SK-N-MC (cell line): Measurements from ENCODE around the gene MCEE.
A peak's percentile ranks its signal among the peaks of the same experiment; 100 is the strongest.

Experiments used
- DNase-seq: peaks from one replicate; pipeline ENCODE4 v3.0.0-alpha.2; 2011; ENCODE audit warnings: low read depth, low spot score
- H3K27ac ChIP-seq: fragments of 200-600 bp; sonication (generic); 2 replicates; pipeline ENCODE4 v1.5.1; 2016; ENCODE audit warnings: mixed run types
- H3K36me3 ChIP-seq: fragments of 200-600 bp; sonication (generic); 2 replicates; pipeline ENCODE4 v1.6.1; 2017; ENCODE audit warnings: antibody characterized with exemption, low read length, mixed read lengths; ENCODE audit not compliant: insufficient read depth
- H3K4me3 ChIP-seq: fragments of 200-600 bp; sonication (generic); 2 replicates; pipeline ENCODE4 v1.5.1; 2016
- H3K9ac ChIP-seq: fragments of 200-600 bp; sonication (generic); 2 replicates; pipeline ENCODE4 v1.8.0; 2017; ENCODE audit warnings: mixed run types, mixed read lengths; ENCODE audit not compliant: insufficient read length
- H3K9me3 ChIP-seq: fragments of 200-600 bp; sonication (generic); 2 replicates; pipeline ENCODE4 v1.6.1; 2017; ENCODE audit warnings: low read depth, mild to moderate bottlenecking, antibody characterized with exemption, low read length, moderate library complexity, mixed read lengths
- EZH2 ChIP-seq: fragments of 200-600 bp; sonication (generic); IDR thresholded peaks from one replicate; pipeline ENCODE4 v1.6.1; 2017; ENCODE audit warnings: antibody characterized with exemption
- FOXP2 ChIP-seq: optimal IDR thresholded peaks from 2 replicates; pipeline ENCODE3; 2011; ENCODE audit warnings: mild to moderate bottlenecking, moderate library complexity; ENCODE audit not compliant: insufficient read depth; ENCODE audit errors: extremely low read length, control extremely low read depth
- POLR2AphosphoS5 ChIP-seq: IDR thresholded peaks from 2 replicates; pipeline ENCODE4 v1.6.1; 2012; ENCODE audit warnings: mild to moderate bottlenecking, low read depth, low read length, borderline replicate concordance

MCEE gene

DNA sequence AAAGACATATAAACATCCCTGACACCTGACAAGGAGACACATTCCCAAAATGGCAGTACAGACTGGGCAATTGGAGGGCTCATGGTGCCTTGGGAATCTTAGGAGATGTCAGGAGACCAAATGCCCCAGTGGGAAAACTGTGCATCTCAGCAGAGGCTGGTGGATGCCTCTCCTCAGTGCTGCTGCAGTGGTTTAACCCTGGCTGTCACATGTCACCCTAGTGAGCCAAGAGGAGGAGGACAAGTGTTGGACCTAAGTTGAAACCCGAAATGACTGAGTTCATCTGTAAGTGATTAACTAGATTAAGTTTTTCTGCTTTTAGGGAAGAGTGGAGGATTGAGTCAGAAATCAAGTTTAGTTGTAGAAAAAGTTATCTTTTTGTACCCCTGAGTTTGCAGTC, 66.8 kb downstream of the MCEE start:
- no peak for DNase-seq
- Histone ChIP-seq H3K36me3 (no peaks in the 10 kb centered on the region), H3K9me3 (no peaks in the 10 kb centered on the region), H3K4me3 (no peak overlapping the region), H3K27ac (no peak overlapping the region), H3K9ac (no peak overlapping the region)
- no peak for TF ChIP-seq POLR2AphosphoS5
- TF ChIP-seq FOXP2, result no peak
- TF ChIP-seq EZH2, result no peak

DNA sequence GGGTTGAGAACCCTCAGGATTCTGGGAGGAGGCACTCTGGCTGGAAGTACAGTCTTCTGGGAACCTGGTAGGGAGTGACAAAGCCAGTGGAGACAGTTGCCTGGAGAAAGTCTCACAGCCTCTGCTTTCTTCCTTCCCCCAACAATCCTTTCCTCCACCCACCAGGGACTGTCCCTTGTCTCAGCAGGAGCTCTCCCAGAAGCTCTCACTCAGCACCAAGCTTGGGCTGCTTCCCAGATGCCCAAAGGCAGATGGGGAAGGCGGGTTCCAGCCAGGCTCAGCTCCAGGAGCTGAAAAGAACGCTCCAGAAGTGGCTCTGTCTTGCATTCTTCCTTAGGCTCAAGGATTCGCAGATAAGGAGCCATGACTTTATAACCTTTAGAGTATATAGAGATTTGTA, 69.2 kb downstream of the MCEE start:
- DNase-seq, result no peak
- H3K36me3 ChIP-seq, result no peaks in the 10 kb centered on the region
- H3K27ac ChIP-seq, result peak overlapping the region; percentile 46
- no peak for TF ChIP-seq EZH2
- peak overlapping the region; percentile 52 for H3K4me3 ChIP-seq
- no peaks in the 10 kb centered on the region for H3K9me3 ChIP-seq
- no peak overlapping the region for H3K9ac ChIP-seq

- no peak for DNase-seq
- Histone ChIP-seq H3K27ac (no peak overlapping the region), H3K4me3 (no peak overlapping the region), H3K9ac (no peak overlapping the region), H3K9me3 (no peaks in the 10 kb centered on the region), H3K36me3 (no peaks in the 10 kb centered on the region)
- TF ChIP-seq POLR2AphosphoS5, result no peak
- TF ChIP-seq EZH2, result no peak
- no peak for TF ChIP-seq FOXP2
These were observed 69.8 kb downstream of the MCEE start for GRCh38 chr2:71060211-71060610.
